Endometrial microvascular endothelial cells (primary cell): ENCODE data around the gene C2CD4C. TPM values are rescaled to one million over a fixed set of nuclear protein-coding genes. Genes with fewer than 3 reads are reported as not detected.
"Not testable (repeated sequence)": the region's sequence is repeated elsewhere in the genome, so short reads cannot be mapped to it uniquely, and the experiment has no call there.

Experiments used
- in situ Hi-C: cut with HindIII; loops from 2 replicates; pipeline ENCODE4 v1.10.0; 2017; ENCODE audit warnings: low sequenced_read_pairs, low pct_unique_long_range_greater_than_20kb; ENCODE audit errors: inconsistent ontology term
- total RNA-seq: library from RNA; depleted of rRNA; stranded (reverse); fragments of >200 nt; gene quantifications from one replicate; pipeline ENCODE4 v1.2.3, GENCODE V29; 2015; ENCODE audit errors: inconsistent ontology term

The C2CD4C gene
- total RNA-seq, 1 donor from 2014 or later: not detected

DNA sequence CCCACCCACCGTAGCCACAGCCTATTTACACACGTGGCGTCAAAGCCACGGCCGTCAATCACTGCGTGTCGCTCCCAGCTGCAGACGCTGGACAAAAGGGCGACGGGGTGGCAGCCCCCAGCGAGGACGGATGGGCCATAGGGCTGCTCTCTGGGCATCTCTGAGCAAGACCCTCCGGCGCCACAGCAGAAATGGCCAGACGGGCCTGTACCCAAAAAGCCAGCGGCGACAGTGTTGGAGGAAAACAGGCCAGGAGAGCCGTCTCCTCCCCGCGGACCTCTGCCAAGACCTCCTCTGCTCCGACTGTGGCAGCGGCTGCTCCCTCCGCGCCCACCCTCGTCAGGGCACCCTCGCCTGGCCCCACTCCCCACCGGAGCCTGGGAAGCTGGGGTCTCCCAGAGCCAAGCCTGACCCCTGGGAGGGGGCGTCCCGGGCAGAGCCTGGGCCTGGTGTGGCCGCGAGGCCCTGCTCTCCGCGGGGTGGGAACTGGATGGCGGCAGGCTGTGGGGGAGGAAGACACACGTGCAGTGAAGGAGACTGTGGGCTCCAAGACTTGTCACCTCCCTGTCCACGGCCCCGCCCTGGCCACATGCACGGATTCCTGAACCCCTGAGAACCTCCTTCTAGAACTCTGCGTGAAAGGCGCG lies 2.7 kb downstream of the C2CD4C start:
- in situ Hi-C loops: no loop called here

- in situ Hi-C loops: no loop called here
Observed at GRCh38 chr19:405121-405965, 3.6 kb downstream of the C2CD4C start.

DNA sequence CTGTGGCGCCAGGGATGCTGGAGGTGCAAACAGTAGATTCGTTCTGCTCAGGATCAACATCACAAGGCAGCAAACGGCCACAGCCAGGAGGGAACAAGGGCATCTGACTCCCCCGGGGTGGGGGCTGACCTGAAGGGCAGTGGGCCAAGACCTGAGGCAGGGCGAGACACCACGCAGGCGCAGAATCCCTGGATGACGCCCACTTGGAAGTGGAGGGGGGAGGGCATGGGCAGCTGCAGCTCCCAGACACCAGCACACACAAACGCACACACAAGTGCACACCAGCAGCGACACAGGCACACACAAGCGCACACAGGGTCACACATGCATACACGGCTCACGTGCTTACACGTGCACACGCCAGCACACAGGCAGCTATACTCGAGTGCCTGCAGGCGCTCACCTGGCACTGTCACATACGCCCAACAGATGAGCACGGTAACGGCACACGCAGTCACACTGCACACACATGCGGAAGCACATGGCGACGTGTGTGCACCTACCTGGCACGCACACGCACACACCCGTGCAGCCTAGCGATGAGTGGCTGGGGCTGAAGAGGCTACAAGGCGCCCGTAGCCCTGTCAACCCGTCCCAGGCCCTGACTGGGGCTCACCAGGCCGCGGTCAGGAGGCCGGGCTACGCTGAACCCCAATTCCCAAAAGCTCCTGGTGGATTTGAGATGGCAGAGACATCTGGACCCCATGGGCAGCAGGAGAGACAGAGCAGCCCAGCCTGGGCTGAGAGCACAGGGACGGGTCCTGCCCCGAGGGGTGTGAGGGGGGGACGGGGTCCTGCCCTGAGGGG lies 5.5 kb downstream of the C2CD4C start:
- in situ Hi-C loops: no loop called here

DNA sequence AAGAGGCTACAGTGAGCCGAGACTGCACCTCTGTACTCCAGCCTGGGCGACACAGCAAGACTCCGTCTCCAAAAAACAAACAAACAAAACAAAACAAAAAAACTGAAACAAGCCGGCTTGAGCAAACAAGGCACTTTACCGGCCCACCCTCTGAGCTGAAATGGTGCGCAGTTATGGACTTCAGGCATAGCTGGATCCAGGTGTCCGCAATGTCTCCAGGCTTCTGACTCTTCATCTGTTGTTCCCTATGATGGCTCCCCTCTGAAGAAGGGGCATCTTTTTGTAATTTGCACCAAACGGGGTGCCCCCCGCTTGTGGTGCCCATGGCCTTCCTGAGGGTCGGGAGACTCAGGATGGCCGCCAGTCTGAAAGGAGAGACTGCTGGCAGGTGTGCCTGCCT lies 6.2 kb downstream of the C2CD4C start:
- in situ Hi-C loops: no loop called here

DNA sequence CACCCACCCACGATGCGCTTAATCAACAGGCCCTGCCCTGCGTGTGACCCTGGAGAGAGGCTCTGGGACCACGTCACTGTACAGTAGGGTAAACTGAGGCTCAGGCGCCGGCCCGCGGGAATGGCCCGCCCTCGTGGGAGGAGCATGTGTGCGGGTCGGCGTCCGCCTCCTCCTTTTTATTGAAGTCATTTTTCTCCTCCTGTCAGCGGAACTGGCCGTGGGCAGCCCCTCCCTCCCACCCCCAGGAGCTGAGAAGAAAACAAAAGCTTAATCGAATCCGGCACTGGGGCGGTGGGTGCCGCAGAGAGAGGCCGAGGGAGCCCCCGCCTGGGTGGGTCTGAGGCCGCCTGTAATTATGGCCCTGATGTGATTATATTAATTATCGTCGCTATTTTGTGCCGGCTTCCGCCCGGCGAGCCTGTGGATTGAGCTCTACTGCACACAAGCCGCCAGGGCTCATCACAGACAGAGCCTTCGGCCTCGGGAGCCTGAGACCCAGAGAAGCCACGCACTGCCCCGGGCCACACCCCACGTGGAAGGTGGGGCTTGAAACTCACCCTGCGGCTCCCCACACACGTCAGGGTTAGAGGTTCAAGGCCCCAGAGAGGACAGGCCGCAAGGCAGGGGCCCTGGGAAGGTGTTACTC lies 7.0 kb downstream of the C2CD4C start:
- in situ Hi-C loops: no loop called here

- in situ Hi-C loops: no loop called here
Observed at GRCh38 chr19:400976-401865, 7.7 kb downstream of the C2CD4C start.

DNA sequence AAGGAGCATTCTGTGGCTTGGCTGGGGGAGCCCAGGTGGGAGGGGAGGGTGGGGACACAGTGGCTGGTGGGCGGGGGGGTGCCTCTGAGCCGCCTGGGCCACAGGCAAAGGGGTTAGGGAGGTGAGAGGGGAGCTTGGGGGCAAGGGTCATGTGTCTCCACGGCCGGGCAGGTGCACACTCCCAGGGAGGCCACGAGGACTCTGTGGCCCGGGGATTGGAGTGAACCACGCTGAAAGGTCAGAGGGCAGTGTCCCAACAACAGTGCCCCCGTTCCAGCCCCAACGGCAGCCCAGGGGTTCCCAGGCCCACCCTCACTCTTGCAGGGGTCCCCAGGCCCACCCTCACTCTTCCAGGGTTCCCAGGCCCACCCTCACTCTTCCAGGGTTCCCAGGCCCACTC lies 9.6 kb downstream of the C2CD4C start:
- in situ Hi-C loops: no loop called here

GRCh38 chr19:398719-399118 lies 10.2 kb downstream of the C2CD4C start:
- in situ Hi-C loops: no loop called here

DNA sequence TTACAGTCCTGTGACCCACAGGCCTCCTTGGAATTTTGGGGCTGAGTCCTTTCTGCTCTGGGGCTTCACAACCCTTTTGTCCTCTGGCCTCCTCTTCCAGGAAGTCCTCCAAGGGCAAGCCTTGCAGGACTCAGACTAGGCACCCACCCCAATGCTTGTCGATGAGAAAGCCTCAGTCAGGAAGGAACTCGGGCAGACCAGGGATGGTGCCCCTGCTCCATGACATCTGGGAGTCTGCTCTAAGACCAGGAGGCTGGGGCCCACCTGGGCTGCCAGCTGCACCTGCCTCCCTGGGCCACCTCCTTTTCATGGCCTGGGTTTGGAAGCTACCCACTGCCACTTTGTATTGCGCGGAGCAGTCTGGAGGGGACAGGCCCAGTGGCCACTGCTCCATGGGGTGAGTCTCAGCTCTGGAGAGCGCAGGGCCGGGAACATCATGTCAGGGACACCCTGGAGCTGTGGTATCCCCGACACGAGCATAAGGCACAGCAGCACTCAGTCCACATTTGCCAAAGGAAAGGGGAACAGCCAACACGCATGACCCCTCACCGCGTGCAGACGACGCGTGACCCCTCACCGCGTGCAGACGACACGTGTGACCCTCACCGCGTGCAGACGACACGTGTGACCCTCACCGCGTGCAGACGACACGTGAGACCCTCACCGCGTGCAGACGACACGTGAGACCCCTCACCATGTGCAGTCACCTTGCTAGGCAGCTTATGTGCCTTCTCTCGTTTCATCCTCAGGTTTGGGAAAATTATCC lies 10.8 kb downstream of the C2CD4C start:
- in situ Hi-C loops: no loop called here

GRCh38 chr19:397321-397720 lies 11.6 kb downstream of the C2CD4C start:
- in situ Hi-C loops: no loop called here

GRCh38 chr19:395467-395866 lies 13.5 kb downstream of the C2CD4C start:
- in situ Hi-C loops: no loop called here

- in situ Hi-C loops: not testable (repeated sequence)
Observed at GRCh38 chr19:394857-395256, 14.1 kb downstream of the C2CD4C start.

- in situ Hi-C loops: not testable (repeated sequence)
Observed at GRCh38 chr19:393560-393959, 15.4 kb downstream of the C2CD4C start.

GRCh38 chr19:392375-392970 lies 16.5 kb downstream of the C2CD4C start:
- in situ Hi-C loops: no loop called here

GRCh38 chr19:391726-392374 lies 17.1 kb downstream of the C2CD4C start:
- in situ Hi-C loops: no loop called here

DNA sequence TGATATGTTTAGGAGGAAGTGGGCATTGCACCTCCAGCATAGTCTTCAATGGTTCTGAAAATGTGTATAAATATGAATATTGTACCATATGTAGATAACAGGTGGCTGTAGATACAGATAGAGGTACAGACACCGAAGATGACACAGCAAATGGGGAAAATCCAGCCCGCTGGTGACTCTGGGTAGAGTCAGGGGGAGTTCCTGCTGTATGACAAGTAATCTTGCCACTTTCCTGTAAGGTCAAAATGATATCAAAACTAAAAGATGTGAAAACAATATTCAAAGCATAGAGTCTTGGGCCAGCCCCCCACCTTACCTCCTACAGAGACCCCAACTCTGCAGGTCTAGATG lies 17.8 kb downstream of the C2CD4C start:
- in situ Hi-C loops: no loop called here
